ENCODE measurements around the gene ITSN1.
"Not testable (repeated sequence)": the region's sequence is repeated elsewhere in the genome, so short reads cannot be mapped to it uniquely, and the experiment has no call there.

ITSN1 gene

DNA sequence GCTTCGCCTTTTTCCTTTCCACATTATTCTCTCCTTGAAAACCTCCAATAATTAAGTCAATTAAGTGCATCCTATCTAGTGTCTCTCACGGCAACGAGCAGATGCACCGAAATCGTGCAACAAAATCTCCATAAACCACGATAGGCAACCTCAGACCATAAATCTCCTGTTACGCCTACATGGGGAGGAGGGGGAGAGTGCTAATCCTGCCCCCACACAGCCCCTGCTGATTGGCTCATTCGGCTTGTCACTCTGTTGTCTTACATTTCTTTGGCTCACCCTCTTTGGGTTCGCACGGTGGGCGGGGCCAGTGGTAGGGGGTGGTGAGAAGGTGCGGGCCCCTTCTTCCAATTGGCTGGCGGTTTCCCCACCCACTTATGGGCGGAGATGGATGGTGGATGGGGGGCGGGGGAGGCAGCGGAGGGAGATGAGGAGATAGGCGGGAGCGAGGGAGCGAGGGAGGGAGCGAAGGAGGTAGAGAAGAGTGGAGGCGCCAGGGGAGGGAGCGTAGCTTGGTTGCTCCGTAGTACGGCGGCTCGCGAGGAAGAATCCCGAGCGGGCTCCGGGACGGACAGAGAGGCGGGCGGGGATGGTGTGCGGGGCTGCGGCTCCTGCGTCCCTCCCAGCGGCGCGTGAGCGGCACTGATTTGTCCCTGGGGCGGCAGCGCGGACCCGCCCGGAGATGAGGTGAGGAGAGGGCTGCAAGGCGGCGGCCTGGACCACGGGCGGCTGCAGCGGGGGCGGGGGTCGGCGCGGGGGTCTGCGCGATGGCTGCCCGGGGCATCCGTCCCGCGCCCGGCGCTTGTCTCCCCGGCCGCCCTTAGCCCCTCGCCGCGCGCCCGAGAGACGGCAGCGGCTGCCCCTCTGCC, at the start of gene ITSN1:
Gene ITSN1, plus strand, starts transcription at position 475 of the 869 bp plus-strand sequence. CDS start 76,328 bp downstream, outside the sequence.
- peak; percentile 92 for DNase-seq

DNA sequence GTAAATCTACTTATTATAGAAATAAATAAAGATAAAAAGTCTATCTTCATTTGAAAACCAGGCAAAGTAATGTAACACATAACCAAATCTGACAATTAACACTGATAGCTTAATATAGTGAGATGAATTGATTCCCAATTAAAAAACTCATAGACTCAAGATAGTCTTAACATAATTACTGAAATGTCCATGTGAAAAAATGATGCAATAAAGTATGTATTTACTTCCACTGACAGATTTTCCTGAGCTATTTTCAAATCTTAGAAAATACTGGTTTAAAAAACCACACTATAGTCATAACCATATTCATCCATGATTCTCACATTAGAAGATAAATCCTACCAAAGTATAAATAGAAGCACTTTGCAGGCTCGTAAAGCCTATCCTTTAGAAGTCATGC, 44.2 kb upstream of the ITSN1 start:
- no peak for DNase-seq

DNA sequence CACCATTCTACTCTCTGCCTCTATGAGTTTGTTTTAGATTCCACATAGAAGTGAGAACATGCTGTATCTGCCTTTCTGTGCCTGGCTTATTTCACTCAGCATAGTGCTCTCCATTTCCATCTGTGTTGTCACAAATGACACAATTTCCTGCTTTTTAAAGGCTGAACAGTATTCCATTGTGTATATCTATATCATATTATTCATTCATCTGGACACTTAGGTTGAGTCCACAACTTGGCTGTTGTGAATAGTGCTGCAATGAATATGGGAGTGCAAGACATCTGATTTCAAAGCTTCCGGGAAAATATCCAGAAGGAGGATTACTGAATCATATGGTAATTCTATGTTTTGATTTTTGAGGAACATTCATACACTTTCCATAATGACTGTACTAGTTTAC, 33.7 kb upstream of the ITSN1 start:
- no peak for DNase-seq

DNA sequence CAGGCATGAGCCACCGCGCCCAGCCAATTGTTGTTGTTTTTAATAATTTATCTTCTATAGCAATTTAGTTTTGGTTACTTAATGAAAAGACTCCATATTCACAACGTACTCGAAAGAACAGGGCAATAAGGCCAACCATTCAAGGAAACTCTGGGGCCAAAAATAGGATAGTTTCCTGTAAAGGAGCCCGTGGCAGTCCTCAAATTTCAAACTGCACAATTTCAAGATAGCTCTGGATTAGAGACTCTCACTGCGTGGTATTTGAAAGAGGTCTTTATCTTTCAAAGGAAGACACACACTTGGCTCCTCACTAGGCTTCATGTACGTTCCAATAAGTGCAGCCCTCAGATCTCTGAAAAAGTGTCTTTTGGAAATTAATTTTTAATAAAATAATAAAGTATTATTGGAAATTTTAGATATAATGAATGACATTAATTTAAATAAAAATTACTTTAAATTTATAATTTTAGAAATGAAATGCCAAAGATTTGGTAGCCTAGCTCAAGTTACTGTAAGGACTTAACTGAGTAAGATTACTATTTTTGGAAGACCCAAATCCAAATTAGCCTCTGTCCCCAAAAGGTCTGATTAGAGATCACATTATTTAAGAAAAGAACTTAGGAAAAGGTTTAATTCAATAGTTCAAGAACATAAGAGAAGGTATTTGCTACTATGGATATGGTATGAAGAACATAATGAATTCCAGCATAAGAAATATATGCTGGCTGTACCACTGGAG, 31.1 kb upstream of the ITSN1 start:
- DNase-seq = no peak

GRCh38 chr21:33617565-33617964, 24.7 kb upstream of the ITSN1 start:
- not testable (repeated sequence) for DNase-seq

DNA sequence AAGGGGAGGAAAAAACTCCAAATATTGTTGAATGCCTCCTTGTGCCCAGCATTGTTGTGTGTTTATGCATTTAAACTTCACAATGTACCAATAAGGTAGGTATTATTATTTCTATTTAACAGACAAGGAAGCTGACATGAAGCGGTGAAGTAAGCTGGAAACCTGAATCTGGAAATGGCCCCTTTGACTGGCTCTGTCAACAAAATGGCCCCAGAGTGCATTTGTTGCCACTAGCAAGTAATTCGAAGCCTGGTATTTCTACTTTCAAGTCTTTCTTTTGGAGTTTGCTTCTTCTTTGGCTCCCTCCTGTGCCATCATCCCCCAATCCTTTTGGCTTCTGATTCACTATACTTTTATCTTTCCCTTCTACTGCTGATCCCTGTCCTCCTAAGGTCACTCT, 23.9 kb upstream of the ITSN1 start:
- DNase-seq = no peak

DNA sequence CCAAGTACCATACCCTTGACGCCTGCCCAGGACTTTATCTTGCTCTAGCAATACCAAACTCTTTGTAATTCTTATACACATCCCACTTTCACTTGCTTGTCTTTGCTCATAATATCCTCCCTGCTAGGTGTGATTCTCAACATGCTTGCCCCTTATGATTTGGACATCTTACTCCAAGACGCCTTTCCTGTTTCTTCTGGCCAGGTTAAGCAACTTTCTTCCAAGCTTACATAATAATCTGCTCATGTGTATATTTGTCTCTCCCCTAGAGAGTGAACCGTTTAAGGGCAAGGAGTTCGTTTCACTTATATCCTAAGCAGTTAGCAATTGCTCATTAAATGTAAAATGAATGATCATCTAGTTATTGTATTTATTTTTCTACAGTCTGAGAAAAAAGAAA, 22.6 kb upstream of the ITSN1 start:
- no peak for DNase-seq

DNA sequence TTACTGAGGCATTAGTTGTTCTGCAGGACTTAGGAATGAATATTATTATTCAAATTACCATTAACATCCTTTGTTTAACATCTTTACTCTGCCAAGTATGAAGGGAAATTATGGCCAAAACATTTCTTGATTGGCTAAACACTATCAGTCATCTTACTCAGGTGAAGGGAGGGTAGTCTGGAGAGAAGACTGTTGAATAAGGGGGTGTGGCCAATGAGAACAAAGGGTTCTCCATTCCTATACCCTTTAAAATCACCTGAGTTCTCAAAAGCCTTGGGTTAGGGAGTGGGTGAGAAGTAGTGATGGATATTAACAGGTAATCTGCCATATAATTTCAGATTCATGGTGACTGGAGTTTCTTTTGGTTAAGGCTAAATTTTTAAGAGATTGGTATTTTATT, 20.0 kb upstream of the ITSN1 start:
- DNase-seq = no peak

- not testable (repeated sequence) for DNase-seq
Observed at GRCh38 chr21:33626151-33626550, 16.1 kb upstream of the ITSN1 start.

DNA sequence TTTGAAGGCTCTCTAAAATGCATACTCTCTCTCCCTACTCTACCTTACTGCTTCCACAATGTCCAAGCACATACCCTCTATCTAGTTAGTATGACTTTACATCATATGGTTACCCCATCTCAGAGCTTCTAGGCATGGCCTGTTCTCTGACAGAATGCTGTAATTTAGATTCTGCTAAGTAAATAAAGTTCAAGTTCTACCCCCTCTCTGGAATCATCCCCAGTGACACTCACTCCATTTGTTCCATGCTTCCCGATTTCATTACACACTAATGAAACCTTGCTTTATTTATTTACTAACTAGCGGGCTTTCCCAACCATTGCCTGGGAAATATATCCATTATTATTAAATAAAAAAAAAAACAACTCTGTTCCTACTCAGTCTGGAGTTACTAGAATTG, 8.0 kb upstream of the ITSN1 start:
- DNase-seq = no peak

GRCh38 chr21:33640697-33641351, 1.5 kb upstream of the ITSN1 start:
- no peak for DNase-seq

GRCh38 chr21:33641352-33642026, 812 bp upstream of the ITSN1 start, which contains the start of gene CRYZL1:
CRYZL1 (minus strand) TSS chr21:33641741; CDS start chr21:33631551, 10,190 bp downstream.
- DNase-seq = peak; percentile 93

DNA sequence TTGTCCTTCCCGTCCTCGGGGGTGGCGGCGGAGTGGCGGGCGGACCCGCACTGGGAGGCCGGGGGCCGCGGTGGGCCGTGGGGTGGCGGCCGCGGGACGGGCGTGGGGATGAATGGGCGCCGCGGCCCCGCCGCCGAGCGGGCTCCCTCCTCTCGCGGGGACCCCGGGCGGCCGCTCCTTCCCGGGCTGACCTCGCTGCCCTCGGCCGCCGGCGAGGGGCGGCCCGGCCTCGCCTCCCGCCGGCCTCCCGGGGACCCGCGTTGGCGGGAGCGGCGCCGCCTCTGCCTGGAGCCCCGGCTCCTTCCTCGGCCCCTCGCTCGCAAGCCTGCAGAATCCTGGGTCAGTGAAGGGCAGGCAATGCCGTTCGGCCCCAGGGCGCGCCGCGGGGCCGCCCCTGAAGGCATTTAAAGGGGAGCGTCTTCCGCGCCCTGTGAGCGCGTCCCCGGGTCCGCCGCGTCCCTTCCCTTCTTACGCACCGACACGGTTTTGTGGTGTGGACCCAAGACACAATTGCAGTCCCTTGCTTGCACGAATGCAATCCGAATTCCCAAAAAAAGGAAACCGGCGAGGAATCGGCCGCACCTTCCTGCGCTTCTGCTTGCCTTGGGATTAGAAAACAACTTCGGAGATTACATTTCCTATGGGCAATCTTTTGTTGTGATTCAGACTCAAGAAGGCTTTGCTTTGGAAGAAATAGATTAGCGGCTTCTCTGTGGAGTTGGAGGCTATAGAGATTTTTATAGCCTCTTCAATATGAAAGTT, 776 bp downstream of the ITSN1 start:
- DNase-seq = no peak

DNA sequence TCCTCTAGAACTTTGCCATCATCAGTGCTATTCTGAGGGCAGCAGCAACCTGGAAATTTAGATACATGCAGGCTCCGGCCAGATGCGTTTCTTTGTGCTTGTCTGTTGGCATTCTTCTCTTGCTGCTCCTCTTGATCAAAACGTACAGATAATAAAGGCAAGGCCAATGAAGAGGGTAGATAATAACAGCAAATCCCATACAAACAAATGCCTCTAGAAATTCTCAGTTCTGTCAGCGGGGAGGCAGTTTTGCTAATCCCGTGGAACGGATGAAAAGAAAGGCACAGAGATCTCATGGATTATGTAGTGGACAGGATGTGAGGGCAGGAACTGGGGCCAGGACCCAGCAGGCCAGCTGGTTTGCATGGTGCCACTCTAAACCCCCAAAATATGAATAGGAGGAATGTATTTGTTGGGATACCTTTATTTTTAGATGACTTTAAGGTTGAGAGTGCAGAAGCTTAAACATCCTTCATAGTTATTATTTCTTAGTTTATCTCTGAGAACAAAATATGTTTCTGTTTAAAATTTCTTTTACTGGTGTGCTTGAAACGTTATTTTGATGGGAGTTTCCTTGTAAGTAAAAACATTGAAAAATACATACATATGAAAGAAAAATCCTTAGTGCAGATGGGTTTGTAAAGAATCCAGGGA, 1.5 kb downstream of the ITSN1 start:
- DNase-seq = no peak

GRCh38 chr21:33644383-33645074, 2.2 kb downstream of the ITSN1 start:
- no peak for DNase-seq

GRCh38 chr21:33645730-33646129, 3.4 kb downstream of the ITSN1 start:
- DNase-seq = no peak

GRCh38 chr21:33647587-33647986, 5.3 kb downstream of the ITSN1 start:
- DNase-seq = no peak

DNA sequence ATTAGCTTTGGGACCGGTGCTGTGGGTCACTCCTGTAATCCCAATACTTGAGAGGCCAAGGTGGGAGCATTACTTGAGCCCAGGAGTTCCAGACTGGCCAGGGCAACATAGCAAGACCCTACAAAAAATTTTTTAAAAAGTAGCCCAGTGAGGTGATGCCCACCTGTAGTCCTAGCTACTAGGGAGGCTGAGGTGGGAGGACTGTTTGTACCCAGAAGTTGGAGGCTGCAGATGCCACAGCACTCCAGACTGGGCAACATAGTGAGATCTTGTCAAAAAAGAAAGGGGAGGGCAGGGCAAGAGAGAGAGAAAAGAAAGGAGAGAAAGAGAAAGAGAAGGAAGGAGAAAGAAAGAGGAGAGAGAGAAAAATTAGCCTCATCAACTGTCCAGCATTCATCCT, 6.3 kb downstream of the ITSN1 start:
- no peak for DNase-seq

DNA sequence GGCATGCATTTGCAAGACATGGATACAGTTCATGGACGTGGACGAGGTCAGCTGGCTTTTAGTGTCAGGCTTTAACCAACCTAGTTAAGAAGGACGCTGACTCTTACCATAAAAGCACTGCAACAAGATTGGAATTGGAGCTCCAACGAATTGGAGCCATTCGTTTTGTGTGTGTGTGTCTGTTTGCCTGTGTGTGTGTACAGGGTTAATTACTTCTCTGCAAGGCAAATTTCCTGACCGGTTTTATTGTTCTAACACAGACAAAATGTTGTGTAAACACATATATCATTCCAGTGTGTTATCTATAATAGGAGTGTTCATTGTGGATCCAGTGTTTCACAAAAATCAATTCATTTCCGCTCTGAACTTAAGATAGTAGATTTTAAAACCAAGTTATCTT, 7.9 kb downstream of the ITSN1 start:
- no peak for DNase-seq

DNA sequence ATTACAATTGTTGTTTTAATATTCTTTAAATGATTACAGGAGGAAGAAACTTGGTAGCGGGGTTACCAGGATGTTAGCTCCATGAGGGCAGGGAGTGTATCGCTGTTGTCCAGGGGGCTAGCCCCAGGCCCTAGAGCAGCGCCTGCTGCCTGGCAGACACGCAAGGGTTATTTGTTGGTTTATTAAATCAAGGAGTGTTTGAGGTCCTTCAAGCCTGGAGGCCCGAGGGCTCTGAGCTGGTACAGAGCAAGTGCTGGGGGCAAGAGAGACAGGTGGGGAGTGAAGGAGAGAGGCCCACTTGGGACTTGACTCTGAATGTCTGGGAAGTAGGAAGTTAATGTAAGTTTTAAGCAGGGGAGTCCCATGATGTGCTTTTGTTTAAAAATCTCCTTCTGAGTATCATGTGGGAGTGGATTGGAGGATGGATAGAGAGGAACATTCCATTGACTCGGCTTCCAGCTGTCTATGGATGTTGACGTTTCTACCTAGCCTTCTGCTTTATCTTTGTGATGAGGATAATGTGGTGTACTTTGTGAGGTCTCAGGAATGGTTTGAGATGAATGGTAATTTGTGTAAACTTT, 8.7 kb downstream of the ITSN1 start:
- DNase-seq = no peak
